NCI-H2227 (cell line): ENCODE measurements around the gene AFMID.
"Not testable (repeated sequence)": the region's sequence is repeated elsewhere in the genome, so short reads cannot be mapped to it uniquely, and the experiment has no call there.

ENCODE experiments used
- DNase-seq: peaks from one replicate; lab custom pipeline; 2025; ENCODE audit not compliant: unreplicated experiment; lab: John Stamatoyannopoulos, UW

The AFMID gene, protein sequence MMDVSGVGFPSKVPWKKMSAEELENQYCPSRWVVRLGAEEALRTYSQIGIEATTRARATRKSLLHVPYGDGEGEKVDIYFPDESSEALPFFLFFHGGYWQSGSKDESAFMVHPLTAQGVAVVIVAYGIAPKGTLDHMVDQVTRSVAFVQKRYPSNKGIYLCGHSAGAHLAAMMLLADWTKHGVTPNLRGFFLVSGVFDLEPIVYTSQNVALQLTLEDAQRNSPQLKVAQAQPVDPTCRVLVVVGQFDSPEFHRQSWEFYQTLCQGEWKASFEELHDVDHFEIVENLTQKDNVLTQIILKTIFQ

DNA sequence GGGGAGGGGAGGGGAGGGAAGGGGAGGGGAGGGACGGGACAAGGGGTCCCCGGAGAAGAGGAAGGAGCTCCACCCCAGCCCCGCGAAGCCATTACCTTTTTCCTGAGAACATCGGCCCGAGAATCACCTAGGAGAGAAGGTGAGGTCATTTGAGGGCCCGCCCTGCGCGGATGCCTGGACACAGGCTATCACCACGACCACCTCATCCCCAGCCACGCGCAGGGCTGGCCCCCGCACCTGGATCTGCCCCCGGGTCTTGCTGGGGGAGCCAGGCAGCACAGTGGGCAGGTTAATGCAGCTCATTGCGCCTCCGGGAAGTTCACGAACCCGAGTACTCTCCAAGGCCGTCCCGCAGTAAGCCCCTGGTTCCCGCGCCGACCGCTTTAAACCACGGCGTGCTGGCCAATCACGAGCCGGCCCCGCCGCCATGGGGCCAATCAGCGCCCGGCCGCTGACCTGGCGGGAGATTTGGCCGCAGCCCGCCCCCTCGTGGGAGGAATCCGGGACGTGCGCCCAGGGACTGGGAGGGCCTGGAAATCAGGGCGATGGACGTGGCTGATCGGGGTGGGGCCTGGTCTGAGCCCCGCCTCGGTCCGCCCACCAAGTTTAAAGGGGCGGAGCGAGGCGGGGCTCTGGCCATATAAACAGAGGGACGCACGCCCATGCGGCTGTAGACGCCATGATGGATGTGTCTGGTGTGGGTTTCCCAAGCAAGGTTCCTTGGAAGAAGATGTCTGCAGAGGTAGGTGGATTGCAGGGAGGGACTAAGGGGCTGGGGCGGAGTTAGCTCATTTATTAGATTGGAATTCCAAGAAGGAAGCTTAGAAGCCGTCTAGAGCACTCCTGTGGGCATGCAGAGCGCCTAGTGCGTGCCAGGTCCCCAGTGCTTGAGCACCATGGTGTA lies at the start of gene AFMID, which contains the start of gene TK1:
TSS of gene AFMID (plus strand) at position 671 of the 904 bp plus-strand sequence. CDS start at position 680, 9 bp downstream.
TSS of gene TK1 (minus strand) at position 361 of the 904 bp plus-strand sequence. CDS start at position 303, 58 bp downstream.
- peak; percentile 99 for DNase-seq

DNA sequence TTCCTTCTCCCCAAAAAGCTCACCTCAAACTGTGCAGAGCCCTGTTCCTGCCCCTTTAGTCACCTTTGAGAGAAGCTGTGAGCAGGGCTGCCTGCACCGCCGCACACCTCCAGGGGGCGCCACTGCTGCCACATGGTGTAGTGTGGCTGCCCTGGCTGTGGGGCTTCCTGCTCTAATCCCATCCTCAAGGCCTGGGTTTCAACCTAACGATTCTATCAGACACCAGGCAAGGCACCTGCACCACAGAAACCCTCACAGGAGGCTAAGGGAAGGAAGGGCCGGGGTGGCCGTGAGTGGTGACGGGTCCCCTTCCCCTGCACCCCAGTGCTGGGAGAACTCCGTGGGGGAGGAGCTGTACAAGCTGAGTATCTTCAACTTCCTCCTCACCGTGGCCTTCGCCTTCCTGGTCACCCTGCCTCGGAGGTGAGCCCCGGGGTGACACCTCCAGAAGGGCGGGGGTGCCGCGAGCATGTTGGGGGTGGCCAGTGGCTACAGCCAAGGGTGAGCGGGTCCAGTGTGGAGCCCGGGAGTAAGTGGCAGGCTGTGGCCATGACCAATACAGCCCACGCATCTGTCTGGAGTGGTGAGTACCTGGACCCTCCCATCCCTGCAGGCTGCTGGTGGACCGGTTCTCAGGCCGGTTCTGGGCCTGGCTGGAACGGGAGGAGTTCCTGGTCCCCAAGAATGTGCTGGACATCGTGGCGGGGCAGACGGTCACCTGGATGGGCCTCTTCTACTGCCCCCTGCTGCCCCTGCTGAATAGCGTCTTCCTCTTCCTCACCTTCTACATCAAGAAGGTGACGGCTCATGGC lies 49.6 kb upstream of the AFMID start:
- DNase-seq: no peak

DNA sequence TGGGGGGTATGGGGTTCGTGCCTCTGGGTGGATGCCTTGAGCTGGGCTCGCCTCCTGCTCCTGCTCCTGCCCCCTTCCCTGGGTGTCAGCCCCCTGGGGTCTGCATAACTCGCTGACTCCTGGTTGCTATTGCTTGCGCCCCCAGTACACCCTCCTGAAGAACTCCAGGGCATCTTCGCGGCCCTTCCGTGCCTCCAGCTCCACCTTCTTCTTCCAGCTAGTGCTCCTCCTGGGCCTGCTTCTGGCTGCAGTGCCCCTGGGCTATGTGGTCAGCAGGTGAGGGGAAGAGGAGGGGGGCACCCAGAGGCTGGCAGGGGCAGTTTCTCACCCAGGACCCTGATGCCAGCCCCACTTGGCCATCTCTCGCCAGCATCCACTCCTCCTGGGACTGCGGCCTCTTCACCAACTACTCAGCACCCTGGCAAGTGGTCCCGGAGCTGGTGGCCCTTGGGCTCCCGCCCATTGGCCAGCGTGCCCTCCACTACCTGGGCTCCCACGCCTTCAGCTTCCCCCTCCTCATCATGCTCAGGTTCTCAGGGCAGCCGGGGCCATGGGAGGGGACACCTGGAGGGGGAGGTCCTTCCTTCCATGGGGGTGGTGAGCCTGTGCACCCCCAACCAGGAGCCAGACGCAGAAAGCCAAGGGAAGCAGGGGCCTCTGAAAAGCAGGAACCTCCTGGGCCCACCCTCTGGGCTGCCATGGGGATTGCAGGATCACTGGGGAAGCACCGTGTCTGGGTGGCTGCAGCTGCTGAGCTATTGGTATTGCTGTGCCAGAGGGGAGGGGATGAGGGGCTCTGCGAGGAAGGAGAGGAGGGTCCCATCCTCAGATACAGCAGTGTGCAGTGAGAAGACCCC lies 48.7 kb upstream of the AFMID start:
- no peak for DNase-seq

DNA sequence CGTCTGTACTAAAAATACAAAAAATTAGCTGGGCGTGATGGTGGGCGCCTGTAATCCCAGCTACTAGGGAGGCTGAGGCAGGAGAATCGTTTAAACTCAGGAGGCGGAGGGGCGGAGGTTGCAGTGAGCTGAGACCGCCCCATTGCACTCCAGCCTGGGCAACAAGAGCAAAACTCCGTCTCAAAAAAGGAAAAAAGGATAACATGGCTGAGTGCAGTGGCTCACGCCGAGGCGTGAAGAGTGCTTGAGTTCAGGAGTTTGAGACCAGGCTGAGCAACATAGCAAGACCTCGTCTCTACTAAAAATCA lies 47.3 kb upstream of the AFMID start:
- DNase-seq: not testable (repeated sequence)

DNA sequence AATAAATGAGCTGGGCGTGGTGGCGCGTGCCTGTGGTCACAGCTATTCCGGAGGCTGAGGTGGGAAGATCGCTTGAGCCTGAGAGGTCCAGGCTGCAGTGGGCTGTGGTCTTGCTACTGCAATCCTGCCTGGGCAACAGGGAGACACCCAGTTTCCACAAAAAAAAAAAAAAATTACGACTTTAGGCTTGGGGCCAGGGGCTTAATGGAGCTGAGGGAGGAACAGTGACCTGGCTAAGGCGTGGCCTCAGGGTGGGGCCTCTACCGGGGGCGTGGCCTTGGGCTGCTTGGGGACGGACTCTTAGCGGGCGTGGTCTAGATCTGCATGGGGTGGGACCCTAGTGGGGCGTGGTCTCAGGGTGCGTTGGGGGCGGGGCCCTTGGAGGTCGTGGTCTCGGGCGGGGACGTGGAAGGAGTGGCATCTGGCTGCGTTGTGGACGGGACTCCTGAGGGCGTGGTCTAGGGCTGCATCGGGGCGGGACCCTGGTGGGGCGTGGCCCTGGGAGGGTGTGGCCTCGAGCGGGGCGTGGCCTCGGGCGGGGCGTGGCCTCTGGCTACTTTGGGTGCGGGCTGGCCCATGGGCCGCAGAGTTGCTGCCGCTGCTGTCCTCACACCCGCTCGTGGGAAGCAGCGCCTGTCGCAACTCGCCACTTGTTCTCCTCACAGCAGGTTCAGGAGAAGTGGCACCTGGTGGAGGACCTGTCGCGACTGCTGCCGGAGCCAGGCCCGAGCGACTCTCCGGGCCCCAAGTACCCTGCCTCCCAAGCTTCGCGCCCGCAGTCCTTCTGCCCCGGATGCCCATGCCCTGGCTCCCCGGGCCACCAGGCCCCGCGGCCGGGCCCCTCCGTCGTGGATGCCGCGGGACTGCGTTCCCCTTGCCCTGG lies 46.8 kb upstream of the AFMID start:
- peak; percentile 53 for DNase-seq

DNA sequence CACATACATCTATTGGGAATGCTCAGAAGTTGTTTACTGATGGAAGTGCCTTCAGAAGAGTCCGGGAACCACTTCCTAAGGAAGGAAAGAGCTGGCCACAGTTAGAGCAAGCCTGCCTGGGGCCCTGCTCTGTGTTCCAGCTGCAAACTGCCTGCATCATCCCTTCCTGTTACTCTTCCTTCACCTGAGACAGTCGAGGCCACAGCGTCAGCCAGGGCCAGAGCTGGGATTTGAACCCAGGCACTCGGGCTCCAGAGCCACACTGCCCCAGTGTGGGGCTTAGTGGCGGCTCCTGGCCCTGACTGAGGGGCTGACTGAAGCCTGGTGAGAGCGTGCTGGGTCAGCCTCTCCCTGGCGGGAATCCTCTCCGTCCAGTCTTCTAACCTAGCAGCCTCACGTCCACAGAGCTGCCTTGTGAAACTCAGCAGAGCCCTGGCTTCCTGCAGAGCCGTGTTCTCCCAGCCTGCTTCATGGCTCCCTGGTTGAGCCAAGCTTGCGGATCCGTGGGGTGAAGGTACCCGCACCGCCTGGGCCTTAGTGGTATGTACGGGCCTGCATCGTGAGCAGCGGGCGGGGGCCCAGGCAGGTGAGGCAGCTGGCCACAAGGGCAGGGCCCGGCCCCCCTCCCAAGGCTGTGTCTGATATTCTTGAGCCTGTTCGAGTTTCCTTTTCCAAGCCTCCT lies 45.6 kb upstream of the AFMID start:
- DNase-seq: no peak

DNA sequence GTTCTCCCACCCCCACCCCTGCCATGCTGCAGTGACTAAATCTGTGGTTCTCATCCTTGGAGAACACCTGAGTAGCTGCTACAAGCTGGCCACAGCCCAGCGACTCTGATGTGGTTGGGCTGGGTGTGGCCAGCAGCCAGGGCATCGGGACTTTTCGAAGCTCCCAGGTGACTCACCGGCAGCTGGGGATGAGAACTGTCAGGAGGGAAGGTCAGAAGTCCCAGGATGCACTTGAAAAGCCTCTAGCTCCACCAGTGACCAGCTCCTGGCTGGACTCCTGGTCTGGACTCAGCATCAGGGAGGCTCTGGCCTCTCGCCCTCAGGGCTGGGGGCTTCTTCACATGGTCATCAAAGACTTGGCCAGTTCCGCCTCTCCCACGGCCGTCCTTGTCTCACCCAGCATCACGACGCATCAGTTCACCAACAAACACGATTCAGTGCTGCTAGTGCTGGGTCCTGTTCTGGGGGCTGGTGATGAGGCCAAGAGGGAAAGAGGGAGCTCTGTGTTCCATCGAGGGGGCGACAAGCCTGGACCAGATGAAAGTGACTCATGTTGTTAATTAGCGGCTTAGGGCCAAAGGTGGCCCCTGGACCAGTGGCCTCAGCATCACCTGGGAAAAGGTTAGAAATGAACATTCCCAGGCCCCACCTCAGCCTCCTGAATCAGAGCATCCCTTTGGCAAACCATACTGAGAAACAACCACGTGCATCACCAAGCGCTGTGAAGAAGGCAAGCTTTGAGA lies 44.9 kb upstream of the AFMID start:
- no peak for DNase-seq

DNA sequence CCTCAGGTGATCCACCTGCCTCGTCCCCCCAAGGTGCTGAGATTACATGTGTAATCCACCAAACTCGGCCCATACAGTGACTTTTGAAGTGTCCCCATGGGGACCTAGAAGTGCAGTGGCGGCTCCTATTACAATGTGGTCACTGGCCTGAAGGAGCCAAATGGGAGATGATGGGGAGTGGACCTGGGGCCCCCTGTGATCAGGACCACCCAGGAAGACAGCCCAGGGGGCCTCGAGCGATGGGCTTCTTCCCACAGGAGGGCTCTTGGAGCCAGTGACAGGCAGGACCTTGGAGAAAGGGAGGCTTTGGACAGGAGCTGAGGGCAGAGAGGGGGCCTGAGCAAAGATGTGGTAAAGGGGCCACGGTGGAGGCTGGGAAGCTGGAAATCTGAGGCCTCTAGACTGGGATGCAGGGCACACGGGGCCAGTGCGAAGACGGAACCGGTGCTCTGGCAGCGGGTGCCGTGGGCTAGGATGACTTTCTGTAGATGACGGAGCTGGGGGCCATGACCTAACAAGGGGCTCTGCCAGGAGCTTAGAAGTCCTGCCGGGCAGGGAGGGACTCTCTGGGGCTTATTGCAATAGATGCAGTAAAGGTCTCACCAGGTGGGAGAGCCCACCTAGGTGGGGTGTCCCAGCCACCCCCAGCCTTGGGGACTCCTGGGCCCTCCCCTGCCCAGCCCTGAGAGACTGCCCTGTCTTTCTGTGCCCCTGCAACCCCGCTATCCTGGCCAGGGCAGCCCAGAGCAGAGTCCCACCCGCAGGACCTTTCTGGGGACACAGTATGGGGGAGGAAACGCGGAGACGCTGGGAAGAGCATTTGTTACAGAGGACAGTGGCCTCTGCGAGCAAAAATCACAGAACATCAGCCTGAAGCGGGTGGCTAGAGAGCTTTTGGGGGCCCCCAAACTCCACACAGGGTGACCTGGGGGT lies 43.7 kb upstream of the AFMID start:
- no peak for DNase-seq

DNA sequence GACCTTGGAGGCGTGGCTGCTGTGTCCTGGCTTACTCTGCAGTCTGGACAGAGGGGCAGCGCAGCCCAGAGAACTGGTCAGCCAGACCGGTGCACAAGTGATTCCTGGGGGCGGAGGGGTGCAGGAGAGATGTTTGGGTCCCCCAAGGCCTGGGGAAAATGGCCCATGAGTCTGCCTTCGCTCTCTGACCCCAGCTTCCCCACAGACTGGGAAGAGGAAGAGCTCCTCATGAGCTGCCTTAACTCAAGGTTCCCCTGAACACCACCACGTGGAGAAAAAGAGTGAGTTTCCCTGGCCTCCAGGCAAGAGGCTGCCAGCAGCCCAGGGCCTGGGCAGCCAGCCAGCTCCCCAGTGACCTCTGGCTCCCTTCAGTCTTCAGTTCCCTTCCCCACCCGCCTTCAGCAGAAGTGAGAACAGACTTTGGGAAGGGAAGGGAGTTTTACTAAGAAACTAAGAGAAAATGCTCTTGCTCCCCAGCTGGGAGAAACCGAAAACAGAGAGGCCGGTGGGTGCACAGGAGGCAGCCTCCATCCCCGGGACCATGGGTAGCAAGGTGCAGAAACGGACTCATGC lies 42.9 kb upstream of the AFMID start:
- peak; percentile 64 for DNase-seq

DNA sequence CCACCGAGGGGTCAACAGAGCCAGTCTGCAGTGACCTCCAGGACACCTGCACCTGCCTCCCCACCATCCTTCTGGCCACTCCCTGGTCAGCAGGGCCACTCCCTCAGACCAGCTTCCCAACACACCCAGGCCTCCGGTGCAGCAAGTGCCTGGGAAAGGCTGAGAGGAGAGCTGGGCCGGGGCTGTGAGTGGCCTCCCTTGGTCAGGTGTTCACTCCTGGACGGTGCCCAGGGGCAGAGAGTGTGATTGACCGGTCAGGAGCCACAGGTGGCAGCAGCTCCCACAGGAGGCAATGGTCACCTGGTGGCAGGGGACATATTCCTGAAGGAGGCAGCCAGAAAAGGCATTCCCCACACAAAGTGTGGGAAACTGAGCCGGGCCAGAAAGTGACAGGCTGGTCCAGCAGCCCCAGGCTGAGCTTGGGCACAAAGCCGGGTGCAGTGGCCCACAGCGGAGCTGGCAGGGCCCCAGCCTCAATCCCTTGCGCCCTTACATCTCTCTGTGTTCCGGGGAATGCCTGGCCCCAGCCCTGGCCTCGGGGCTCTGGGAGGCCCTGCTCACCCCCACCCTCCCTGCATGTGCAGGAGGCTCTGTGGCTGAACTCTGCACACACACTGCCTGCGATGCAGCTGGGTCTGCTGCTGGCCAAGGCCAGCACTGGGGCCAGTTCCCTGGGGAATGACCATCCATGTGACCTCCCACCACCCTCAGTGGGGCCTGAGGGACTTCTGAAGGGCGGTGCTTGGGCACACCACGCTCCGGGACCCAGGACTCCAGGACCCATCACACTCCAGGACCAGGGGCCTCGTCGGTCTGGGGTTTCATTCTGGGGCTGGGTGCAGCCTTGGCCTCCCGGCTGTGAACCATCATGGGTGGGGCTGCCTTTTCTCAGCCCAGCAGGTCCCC lies 42.2 kb upstream of the AFMID start:
- no peak for DNase-seq

DNA sequence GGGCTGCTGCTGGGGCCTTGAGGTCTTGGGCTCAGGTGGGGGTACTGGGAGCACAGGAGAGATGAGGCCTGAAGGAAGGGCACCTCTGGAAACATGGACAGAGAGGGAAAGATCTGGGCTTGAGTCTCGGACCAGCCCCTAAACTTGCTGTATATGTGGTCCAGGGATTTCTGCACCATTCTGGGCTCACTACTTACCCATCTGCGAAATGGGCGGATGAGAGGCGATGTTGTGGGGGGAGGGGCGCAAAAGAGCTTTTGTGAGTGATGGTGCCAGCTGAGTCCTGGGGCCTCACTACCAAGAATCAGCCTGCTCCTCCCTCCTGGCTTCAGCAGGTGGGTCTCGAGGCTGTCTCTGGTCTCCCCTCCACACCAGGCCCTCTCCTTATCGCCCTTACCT lies 40.7 kb upstream of the AFMID start:
- no peak for DNase-seq

DNA sequence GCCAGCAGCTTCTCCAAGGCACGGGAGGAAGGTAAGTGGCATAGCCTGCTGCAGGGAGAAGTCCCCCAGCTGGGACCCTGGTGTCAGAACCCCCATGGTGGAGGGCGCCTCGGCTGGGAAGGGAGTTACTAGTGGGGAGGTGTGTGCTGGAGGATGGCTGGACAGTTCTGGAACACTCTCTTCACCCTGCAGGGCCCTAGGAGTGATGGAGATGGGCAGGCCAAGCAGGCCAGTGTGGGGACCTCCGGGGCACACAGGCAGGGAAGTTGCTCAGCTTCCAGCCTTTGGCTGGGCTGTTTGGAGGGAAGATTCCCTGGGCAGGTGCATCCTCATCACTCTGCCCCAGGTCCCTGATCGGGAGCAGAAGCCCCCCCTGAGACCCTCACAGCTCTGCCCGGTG lies 40.3 kb upstream of the AFMID start:
- no peak for DNase-seq

DNA sequence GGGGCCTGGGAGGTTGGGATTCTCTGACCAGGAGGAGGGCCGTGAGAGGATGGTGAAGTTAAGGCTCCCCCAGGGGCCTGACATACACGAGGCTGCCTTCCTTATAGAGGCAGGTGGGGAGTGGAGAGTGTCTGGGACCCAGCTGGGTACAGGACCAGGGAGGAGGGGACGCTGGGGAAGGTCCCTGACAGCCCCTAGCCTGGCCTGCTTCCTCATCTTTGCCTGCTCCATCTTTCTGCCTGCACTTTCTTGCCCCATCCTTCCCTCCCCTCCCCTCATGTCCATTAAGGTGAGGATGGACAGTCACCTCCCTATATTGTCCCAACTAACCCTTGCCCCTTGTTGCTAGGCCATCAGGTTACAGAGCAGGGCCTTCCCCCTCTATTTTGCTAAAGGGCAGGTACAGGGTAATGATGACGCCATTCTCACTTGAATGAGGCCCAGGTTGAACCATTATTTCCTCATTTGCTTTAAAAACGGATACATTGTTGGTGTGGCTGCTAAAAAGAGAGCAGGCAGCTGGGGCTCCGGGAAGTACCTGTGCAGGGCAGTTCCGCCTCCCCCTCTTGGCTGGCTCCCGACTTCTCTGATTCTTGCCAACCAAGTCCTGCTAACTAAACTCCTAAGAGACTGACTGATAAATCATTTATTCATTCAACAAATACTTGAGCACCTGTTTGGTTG lies 39.7 kb upstream of the AFMID start:
- no peak for DNase-seq

DNA sequence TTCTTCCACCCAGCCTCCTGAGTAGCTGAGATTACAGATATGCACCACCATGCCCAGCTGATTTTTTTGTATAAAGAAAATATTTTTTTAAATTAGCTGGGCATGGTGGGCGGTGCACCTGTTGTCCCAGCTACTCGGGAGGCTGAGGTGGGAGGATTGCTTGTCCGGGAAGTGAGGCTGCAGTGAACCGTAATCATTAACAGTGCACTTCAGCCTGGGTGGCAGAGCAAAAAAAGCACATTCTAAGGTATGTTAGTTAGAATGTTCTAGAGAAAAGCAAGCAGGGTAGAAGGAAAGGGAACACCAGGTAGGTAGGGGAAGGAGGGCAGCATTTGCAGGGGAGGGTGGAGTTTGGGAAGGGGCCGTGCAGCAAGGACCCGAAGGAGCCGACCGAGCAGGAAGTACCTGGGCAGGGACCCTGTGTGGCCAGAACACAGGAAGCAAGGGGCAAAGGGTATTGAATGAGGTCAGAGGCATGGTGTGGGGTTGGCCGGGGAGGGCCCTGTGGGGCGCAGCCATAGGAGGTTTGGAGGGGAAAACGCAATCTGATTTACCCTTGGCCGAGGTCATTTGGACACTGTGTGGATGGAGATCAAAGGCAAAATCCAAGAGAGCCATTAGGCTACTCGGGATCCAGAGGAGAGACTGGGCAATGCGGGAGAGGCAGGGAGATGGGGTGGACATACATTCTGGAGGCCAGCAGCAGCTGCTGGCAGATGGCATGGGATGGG lies 38.7 kb upstream of the AFMID start:
- no peak for DNase-seq
